Right cardiac atrium (tissue), 5 donors: ENCODE results near the gene CTRB1. TPM values are rescaled to one million over a fixed set of nuclear protein-coding genes. Genes with fewer than 3 reads are reported as not detected.

Source experiments
- polyA plus RNA-seq: library from polyadenylated mRNA; stranded (reverse); fragments of 200-250 nt; gene quantifications from one replicate; pipeline ENCODE4 v1.2.3, GENCODE V29; 2013
- total RNA-seq, 4 donors: library from RNA; stranded (reverse); fragmentation: NEBNext Ultra II Directional; extraction: Animal tissue kit (Norgen Biotek cat#: 25700); gene quantifications; one replicate each; pipeline ENCODE4 v1.2.1, GENCODE V29; 2021
- donor health status: healthy with polysubstance abuse.
- donor health status: DM: no; HTN: yes; CAD: no.
- donor health status: DM: no; HTN: no; CAD: no.
- donor health status: DM: no; HTN: yes; CAD: no; lungs with severe emphysema.
- donor health status: DM: yes; HTN: yes; CAD: no.

The CTRB1 gene
- total and polyA plus RNA-seq, 5 donors: 0.27 to 0.62 TPM; not detected in 3

Other genes with a start within 250 kb of the CTRB1 start
- gene WDR59, start 233.9 kb upstream of the CTRB1 start, total RNA-seq: 10 to 100 TPM; 35.0 to 62.3 (median 47.2) TPM
- 17.4 TPM for gene WDR59, start 233.9 kb upstream of the CTRB1 start, polyA plus RNA-seq
- 10 to 100 TPM; 10.8 to 19.6 (median 13.7) TPM for gene ZNRF1, start 220.0 kb upstream of the CTRB1 start, total RNA-seq
- 10.7 TPM for gene ZNRF1, start 220.0 kb upstream of the CTRB1 start, polyA plus RNA-seq
- gene LDHD, start 102.2 kb upstream of the CTRB1 start, total RNA-seq: 10 to 100 TPM; 28.2 to 55.9 (median 39.5) TPM
- gene LDHD, start 102.2 kb upstream of the CTRB1 start, polyA plus RNA-seq: 56.5 TPM
- gene ZFP1, start 70.5 kb upstream of the CTRB1 start, total RNA-seq: 10 to 100 TPM in 1 of 4 donors, 1 to 10 TPM in 3; 6.4 to 11.2 (median 9.1) TPM
- gene ZFP1, start 70.5 kb upstream of the CTRB1 start, polyA plus RNA-seq: 3.8 TPM
- gene CTRB2, start 11.8 kb upstream of the CTRB1 start, total RNA-seq: 1 to 10 TPM in 1 of 4 donors, not detected in 3; 2.9 TPM
- 0.14 TPM for gene CTRB2, start 11.8 kb upstream of the CTRB1 start, polyA plus RNA-seq
- 10 to 100 TPM; 58.1 to 68.8 (median 68.0) TPM for gene BCAR1, start 32.6 kb downstream of the CTRB1 start, total RNA-seq
- gene BCAR1, start 32.6 kb downstream of the CTRB1 start, polyA plus RNA-seq: 53.1 TPM
- gene CFDP1, start 214.5 kb downstream of the CTRB1 start, total RNA-seq: 10 to 100 TPM; 23.7 to 36.8 (median 27.6) TPM
- gene CFDP1, start 214.5 kb downstream of the CTRB1 start, polyA plus RNA-seq: 40.8 TPM
- gene TMEM170A, start 245.7 kb downstream of the CTRB1 start, total RNA-seq: 10 to 100 TPM; 10.9 to 11.2 (median 11.0) TPM
- gene TMEM170A, start 245.7 kb downstream of the CTRB1 start, polyA plus RNA-seq: 7.2 TPM